Measurements from ENCODE around the gene RWDD2A. TPM values are rescaled to one million over a fixed set of nuclear protein-coding genes. Genes with fewer than 3 reads are reported as not detected.

The RWDD2A gene
- total RNA-seq, 1 donor from 2014 or later = 1.8 TPM

GRCh38 chr6:83220121-83220520 is 27.0 kb downstream of the RWDD2A start:
- no peak overlapping the region for H3K4me3 ChIP-seq (ENCODE audit: low read depth, low read length)
- H3K36me3 ChIP-seq (ENCODE audit: control insufficient read depth, insufficient read depth, low read length) = peaks cover 4% of the 10 kb centered on the region
- DNase-seq (ENCODE audit: low read depth) = no peak
- TF ChIP-seq CTCF (IDR thresholded peaks at IDR 0.05; ENCODE audit: insufficient read depth, low read length, severe bottlenecking) = no peak
- no peaks in the 10 kb centered on the region for H3K27me3 ChIP-seq (ENCODE audit: control insufficient read depth, insufficient read depth, low read length)
- FAIRE-seq = no peak

DNA sequence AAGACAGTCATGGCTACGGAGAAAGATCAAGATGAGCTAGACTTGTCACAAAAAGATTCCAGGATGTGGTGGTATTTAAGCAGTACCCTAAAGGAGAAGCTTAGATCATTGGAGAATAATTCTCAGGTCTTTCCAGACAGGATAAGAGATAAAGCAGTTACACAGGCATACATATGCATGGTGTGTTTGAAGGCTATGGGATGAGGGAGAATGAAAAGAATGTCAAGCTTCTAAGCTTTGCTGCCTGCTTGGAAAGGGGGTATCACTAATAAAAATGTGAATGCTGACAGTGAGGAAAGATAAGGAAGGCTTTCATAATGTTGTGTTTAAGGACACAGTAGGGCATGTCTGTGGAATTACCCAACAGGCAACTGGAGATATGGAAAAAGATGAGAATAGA is 28.1 kb downstream of the RWDD2A start:
- FAIRE-seq = no peak
- H3K36me3 ChIP-seq (ENCODE audit: control insufficient read depth, insufficient read depth, low read length) = peaks cover 4% of the 10 kb centered on the region
- no peak overlapping the region for H3K4me3 ChIP-seq (ENCODE audit: low read depth, low read length)
- no peaks in the 10 kb centered on the region for H3K27me3 ChIP-seq (ENCODE audit: control insufficient read depth, insufficient read depth, low read length)
- no peak for TF ChIP-seq CTCF (IDR thresholded peaks at IDR 0.05; ENCODE audit: insufficient read depth, low read length, severe bottlenecking)
- DNase-seq (ENCODE audit: low read depth) = no peak

DNA sequence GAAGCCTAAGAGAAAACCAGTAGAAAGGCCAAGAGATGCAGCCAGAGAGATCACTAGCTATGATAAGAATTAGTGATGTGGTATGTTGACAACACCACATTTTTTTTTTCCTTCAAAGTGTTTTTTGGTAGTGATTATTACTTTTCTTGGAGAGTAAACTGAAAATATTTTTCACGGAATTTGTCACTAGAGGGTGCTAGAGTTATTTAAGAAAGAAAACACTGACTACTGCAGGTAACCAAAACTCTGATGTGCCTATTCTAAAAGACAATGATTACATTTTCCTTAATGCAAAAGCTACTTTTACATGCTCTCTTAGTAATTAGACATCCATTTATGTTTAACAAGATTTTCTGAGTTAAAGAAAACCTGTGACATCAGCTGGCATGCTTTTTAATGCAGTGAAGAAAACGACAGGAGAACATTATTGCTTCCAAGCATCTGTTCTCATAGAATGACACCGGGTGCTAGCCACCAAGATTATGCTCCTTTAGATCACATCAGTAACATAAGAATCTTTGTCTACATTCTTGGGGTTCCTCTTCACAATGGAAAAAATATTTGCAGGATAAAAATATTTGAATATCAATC is 28.8 kb downstream of the RWDD2A start:
- peaks cover 4% of the 10 kb centered on the region for H3K36me3 ChIP-seq (ENCODE audit: control insufficient read depth, insufficient read depth, low read length)
- TF ChIP-seq CTCF (IDR thresholded peaks at IDR 0.05; ENCODE audit: insufficient read depth, low read length, severe bottlenecking) = peak; percentile 18
- FAIRE-seq (no peak), DNase-seq (ENCODE audit: low read depth) (peak; percentile 52)
- H3K27me3 ChIP-seq (ENCODE audit: control insufficient read depth, insufficient read depth, low read length) = no peaks in the 10 kb centered on the region
- no peak overlapping the region for H3K4me3 ChIP-seq (ENCODE audit: low read depth, low read length)

GRCh38 chr6:83226517-83226916 is 33.4 kb downstream of the RWDD2A start:
- Histone ChIP-seq H3K36me3 (ENCODE audit: control insufficient read depth, insufficient read depth, low read length) (peaks cover 5% of the 10 kb centered on the region), H3K27me3 (ENCODE audit: control insufficient read depth, insufficient read depth, low read length) (no peaks in the 10 kb centered on the region), H3K4me3 (ENCODE audit: low read depth, low read length) (no peak overlapping the region)
- DNase-seq (ENCODE audit: low read depth) = no peak
- TF ChIP-seq CTCF (IDR thresholded peaks at IDR 0.05; ENCODE audit: insufficient read depth, low read length, severe bottlenecking) = no peak
- no peak for FAIRE-seq

DNA sequence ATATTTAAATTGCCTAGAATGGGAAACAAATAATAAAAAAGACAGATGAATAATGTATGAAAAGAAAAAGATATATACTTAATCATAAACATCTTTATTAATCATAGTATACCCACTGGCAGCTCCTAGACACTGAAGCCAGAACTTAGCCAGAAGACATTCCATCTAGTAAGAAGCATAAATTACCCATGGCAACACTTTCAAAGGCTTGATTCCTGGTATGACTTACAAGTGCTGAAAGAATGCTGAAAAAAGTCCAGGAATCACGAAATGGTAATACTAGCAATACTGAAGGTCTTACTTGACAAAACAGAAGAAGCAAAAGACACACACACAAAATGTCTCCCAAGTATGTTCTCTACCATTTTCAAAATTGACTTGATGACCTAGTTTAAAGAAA is 38.0 kb downstream of the RWDD2A start:
- Histone ChIP-seq H3K36me3 (ENCODE audit: control insufficient read depth, insufficient read depth, low read length) (peaks cover 3% of the 10 kb centered on the region), H3K27me3 (ENCODE audit: control insufficient read depth, insufficient read depth, low read length) (no peaks in the 10 kb centered on the region), H3K4me3 (ENCODE audit: low read depth, low read length) (no peak overlapping the region)
- no peak for FAIRE-seq
- no peak for TF ChIP-seq CTCF (IDR thresholded peaks at IDR 0.05; ENCODE audit: insufficient read depth, low read length, severe bottlenecking)
- no peak for DNase-seq (ENCODE audit: low read depth)

- Histone ChIP-seq H3K4me3 (ENCODE audit: low read depth, low read length) (no peak overlapping the region), H3K27me3 (ENCODE audit: control insufficient read depth, insufficient read depth, low read length) (no peaks in the 10 kb centered on the region), H3K36me3 (ENCODE audit: control insufficient read depth, insufficient read depth, low read length) (peaks cover 2% of the 10 kb centered on the region)
- no peak for TF ChIP-seq CTCF (IDR thresholded peaks at IDR 0.05; ENCODE audit: insufficient read depth, low read length, severe bottlenecking)
- DNase-seq (ENCODE audit: low read depth) (no peak), FAIRE-seq (no peak)
Observed at GRCh38 chr6:83247471-83247870, 54.3 kb downstream of the RWDD2A start.

Data from bronchial epithelial cell (primary cell).